HepG2 (cell line): ENCODE measurements around the gene KAT7. TPM values are rescaled to one million over a fixed set of nuclear protein-coding genes. Genes with fewer than 3 reads are reported as not detected.

Experiments used
- ATAC-seq: fragments of 200-7000 bp; cut with Tn5 transposase; 3 replicates; pipeline ENCODE4 v1.9.1; 2020; ENCODE audit warnings: mild to moderate bottlenecking, moderate library complexity
- BruUV-seq: library from RNA; stranded (reverse); fragments of 400-500 nt; replicated peaks from 2 replicates; lab custom pipeline; 2021; lab: Mats Ljungman, UMichigan
- CTCF ChIA-PET: fragments of 300-600 bp; formaldehyde crosslinking; extraction: SDS; loops from one replicate; lab custom pipeline; 2021; ENCODE audit warnings: low total read pairs, inconsistent platforms, low intra/inter-chr PET ratio; lab: Yijun Ruan, JAX
- POLR2A ChIA-PET: fragments of 350-600 bp; sonication (Branson Sonifier 250); formaldehyde crosslinking; loops from one replicate; lab custom pipeline; 2020; ENCODE audit warnings: antibody characterized with exemption, inconsistent platforms; lab: Yijun Ruan, JAX
- DNase-seq: peaks from one replicate; pipeline ENCODE4 v3.0.0-alpha.2; 2015; ENCODE audit warnings: low spot score
- FAIRE-seq: peaks from 3 replicates; lab custom pipeline; 2011; peaks lifted over from hg19 to GRCh38; lab: Jason Lieb, UNC
- H2AFZ ChIP-seq: one replicate; pipeline ENCODE4 v1.6.1; 2011; ENCODE audit warnings: low read length, inconsistent platforms
- H3K27ac ChIP-seq: fragments of 300-600 bp; 3 replicates; pipeline ENCODE4 v1.8.0; 2011; ENCODE audit warnings: mixed run types, mild to moderate bottlenecking, mixed read lengths, low read length, inconsistent platforms; ENCODE audit not compliant: insufficient read depth; ENCODE audit errors: extremely low read length
- H3K27me3 ChIP-seq, 2 experiments: fragments of 200-600 bp in 1 of 2; 2 replicates in 1 of 2; 3 replicates in 1 of 2; pipeline versions ENCODE4 v1.6.0 to v1.8.0; 2011; ENCODE audit warnings: low read length in 2 of 2, mild to moderate bottlenecking in 2 of 2, moderate library complexity in 2 of 2, inconsistent platforms in 1 of 2; ENCODE audit not compliant: insufficient read depth in 2 of 2, control insufficient read depth in 1 of 2
- H3K36me3 ChIP-seq, 2 experiments: fragments of 200-600 bp in 1 of 2; replicated peaks in 1 of 2; 2 replicates in 1 of 2; 3 replicates in 1 of 2; pipeline versions ENCODE4 v1.5.1 to v1.8.0; 2011; ENCODE audit warnings: low read length in 2 of 2, inconsistent platforms in 1 of 2; ENCODE audit not compliant: insufficient read depth in 2 of 2, control insufficient read depth in 1 of 2
- H3K4me1 ChIP-seq: 2 replicates; pipeline ENCODE4 v1.5.1; 2012; ENCODE audit warnings: low read length, inconsistent platforms; ENCODE audit not compliant: insufficient read depth
- H3K4me2 ChIP-seq: 2 replicates; pipeline ENCODE4 v1.6.0; 2011; ENCODE audit warnings: low read depth, low read length, inconsistent platforms
- H3K4me3 ChIP-seq, 3 experiments: fragments of 200-600 bp in 1 of 3; sonication (generic), shearing (Covaris generic) in 1 of 3; replicated peaks in 1 of 3; 2 replicates each; pipeline ENCODE4 v1.5.1; 2011 to 2016; ENCODE audit warnings: low read length in 3 of 3, inconsistent platforms in 2 of 3, low read depth in 2 of 3, mild to moderate bottlenecking in 2 of 3, control low read depth in 1 of 3, mixed read lengths in 1 of 3; ENCODE audit not compliant: insufficient read depth in 1 of 3
- H3K79me2 ChIP-seq: one replicate; pipeline ENCODE4 v1.6.1; 2011; ENCODE audit warnings: low read length, inconsistent platforms; ENCODE audit not compliant: insufficient read depth
- H3K9ac ChIP-seq: 2 replicates; pipeline ENCODE4 v1.6.0; 2011; ENCODE audit warnings: mild to moderate bottlenecking, low read depth, low read length, inconsistent platforms; ENCODE audit not compliant: insufficient read depth
- H3K9me3 ChIP-seq: 2 replicates; pipeline ENCODE4 v1.5.1; 2012; ENCODE audit warnings: mild to moderate bottlenecking, low read length
- H4K20me1 ChIP-seq: 2 replicates; pipeline ENCODE4 v1.6.0; 2011; ENCODE audit warnings: inconsistent platforms, mild to moderate bottlenecking, low read length, moderate library complexity; ENCODE audit not compliant: insufficient read depth
- CREB1 ChIP-seq, 2 experiments: fragments of 450-650 bp in 1 of 2; IDR thresholded peaks; 2 replicates each; pipeline ENCODE4 v1.6.1; 2016 to 2017; ENCODE audit warnings: control low read depth in 1 of 2, mild to moderate bottlenecking in 1 of 2, missing compliant biosample characterization in 1 of 2, missing genetic modification characterization in 1 of 2
- GABPA ChIP-seq, 2 experiments: IDR thresholded peaks; 2 replicates each; pipeline ENCODE4 v1.6.1; 2011 to 2016; ENCODE audit warnings: low read depth in 2 of 2, low read length in 1 of 2, missing biosample characterization in 1 of 2, missing genetic modification characterization in 1 of 2
- GABPB1 ChIP-seq: IDR thresholded peaks from 2 replicates; pipeline ENCODE4 v1.6.1; 2016; ENCODE audit warnings: mild to moderate bottlenecking, missing genetic modification reagents, moderate library complexity, missing compliant biosample characterization
- MAFK ChIP-seq, 2 experiments: IDR thresholded peaks in 1 of 2; conservative IDR thresholded peaks in 1 of 2; 2 replicates each; pipeline ENCODE4 v1.6.1; 2011; ENCODE audit warnings: improper control_type of control experiment in 2 of 2, low read length in 2 of 2
- MAZ ChIP-seq, 2 experiments: sonication (generic) in 1 of 2; formaldehyde crosslinking in 1 of 2; IDR thresholded peaks; 2 replicates each; pipeline versions ENCODE4 v1.5.0 to v1.6.1; 2012 to 2020; ENCODE audit warnings: low read depth in 2 of 2, mild to moderate bottlenecking in 2 of 2, borderline replicate concordance in 1 of 2, improper control_type of control experiment in 1 of 2, low read length in 1 of 2, missing genetic modification reagents in 1 of 2, moderate library complexity in 1 of 2
- MTA3 ChIP-seq: sonication (generic); formaldehyde crosslinking; IDR thresholded peaks from 2 replicates; pipeline ENCODE4 v1.4.0; 2020; ENCODE audit warnings: missing genetic modification reagents
- NFKBIZ ChIP-seq: IDR thresholded peaks from 2 replicates; pipeline ENCODE4 v1.6.1; 2018; ENCODE audit warnings: missing genetic modification reagents, missing compliant biosample characterization
- NRL ChIP-seq: sonication (generic); formaldehyde crosslinking; IDR thresholded peaks from 2 replicates; pipeline ENCODE4 v1.5.0; 2020; ENCODE audit warnings: missing genetic modification reagents, mild to moderate bottlenecking, moderate library complexity, borderline replicate concordance
- SIN3B ChIP-seq: fragments of 150-350 bp; IDR thresholded peaks from 2 replicates; pipeline ENCODE4 v1.6.1; 2014; ENCODE audit warnings: low read length
- SIX4 ChIP-seq: sonication (generic); formaldehyde crosslinking; IDR thresholded peaks from 2 replicates; pipeline ENCODE4 v1.4.0; 2020; ENCODE audit warnings: missing genetic modification reagents
- ZNF121 ChIP-seq: sonication (generic); formaldehyde crosslinking; IDR thresholded peaks from 2 replicates; pipeline ENCODE4 v1.5.0; 2020; ENCODE audit warnings: mild to moderate bottlenecking, missing genetic modification reagents
- ZNF160 ChIP-seq: sonication (generic); formaldehyde crosslinking; IDR thresholded peaks from 2 replicates; pipeline ENCODE4 v1.8.0; 2022; ENCODE audit warnings: mild to moderate bottlenecking, inconsistent platforms, missing genetic modification reagents
- ZNF333 ChIP-seq: sonication (generic); formaldehyde crosslinking; IDR thresholded peaks from 2 replicates; pipeline ENCODE4 v1.4.0; 2020; ENCODE audit warnings: mild to moderate bottlenecking, missing genetic modification reagents, borderline replicate concordance
- ZNF530 ChIP-seq: sonication (generic); formaldehyde crosslinking; IDR thresholded peaks from 2 replicates; pipeline ENCODE4 v1.5.0; 2020; ENCODE audit warnings: low read depth, mild to moderate bottlenecking, missing genetic modification reagents
- ZNF574 ChIP-seq: sonication (generic); formaldehyde crosslinking; IDR thresholded peaks from 2 replicates; pipeline ENCODE4 v1.4.0; 2020; ENCODE audit warnings: missing genetic modification reagents
- WGBS: methylation state at CpG from one replicate; pipeline ENCODE4 v1.1.6; 2017; ENCODE audit warnings: low lambda C conversion rate; 5-methylcytosine and 5-hydroxymethylcytosine counted together
- in situ Hi-C: cut with HindIII; loops from 2 replicates; pipeline ENCODE4 v1.10.0; 2017; ENCODE audit warnings: low pct_unique_long_range_greater_than_20kb; ENCODE audit not compliant: extremely low pct_ligation_motif_present
- intact Hi-C: fragments of 100-400 bp; cut with micrococcal nuclease; formaldehyde crosslinking; loops from one replicate; pipeline ENCODE4 v1.10.0; 2022; ENCODE audit not compliant: unreplicated experiment
- polyA plus RNA-seq, 8 experiments: library from polyadenylated mRNA; depleted of rRNA in 3 of 8; stranded (reverse) in 7 of 8; unstranded in 1 of 8; fragments of >200 nt; fragmentation: Illumina TruSeq in 4 of 8; extraction: Trizol in 4 of 8; gene quantifications; 2 replicates each; pipeline versions ENCODE4 v1.2.1 to v1.2.3, GENCODE V29; 2011 to 2016; ENCODE audit warnings: low read depth in 4 of 8, missing spikeins in 1 of 8, mixed read lengths in 1 of 8; ENCODE audit not compliant: insufficient read depth in 1 of 8
- total RNA-seq, 5 experiments: library from RNA; depleted of rRNA; stranded (reverse); fragments of >200 nt; fragmentation: Illumina TruSeq; extraction: Trizol; gene quantifications; 2 replicates each; pipeline ENCODE4 v1.2.3, GENCODE V29; 2016; ENCODE audit warnings: low read depth in 1 of 5
- TF ChIP-seq, protein P1 (sequence below): sonication (generic); formaldehyde crosslinking; IDR thresholded peaks from 2 replicates; pipeline ENCODE4 v1.4.0; 2020; ENCODE audit warnings: missing genetic modification reagents

Gene KAT7
- total and polyA plus RNA-seq, 2 of the 13 experiments (the other 11 are each of a cell fraction or from before 2014, with no cell fraction given), result 21.2 to 39.2 TPM

DNA sequence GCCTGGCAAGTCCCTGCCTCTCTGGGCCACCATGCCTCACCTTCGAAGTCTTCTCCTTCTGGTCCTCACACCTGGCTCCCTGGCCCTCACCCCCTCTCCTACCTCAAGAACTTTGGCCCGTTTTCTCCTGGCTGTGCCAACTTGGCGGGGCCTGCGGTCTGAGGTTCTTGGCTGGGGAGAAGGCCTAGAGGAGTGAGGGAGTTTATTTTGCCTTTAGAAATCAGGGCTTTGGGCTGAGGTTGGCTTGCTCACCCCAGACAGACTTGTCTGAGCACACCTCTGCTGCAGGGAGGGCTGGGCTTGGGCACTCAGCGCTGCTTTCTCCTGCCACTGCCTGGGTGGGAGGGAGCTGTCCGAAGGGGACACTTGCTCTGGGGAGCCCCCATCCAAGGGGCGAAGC, 82.7 kb downstream of the KAT7 start:
- H4K20me1 ChIP-seq, result no peaks in the 10 kb centered on the region
- H3K79me2 ChIP-seq, result no peaks in the 10 kb centered on the region
- intact Hi-C loops, result no loop called here
- no peak overlapping the region for H2AFZ ChIP-seq
- H3K27ac ChIP-seq, result no peak overlapping the region
- H3K4me3 ChIP-seq, result no peak overlapping the region
- ATAC-seq (no peak), DNase-seq (no peak)
- H3K27me3 ChIP-seq, result peaks cover 5 to 40% of the 10 kb centered on the region in 2 experiments; a peak in 4 of 5 replicates
- H3K4me2 ChIP-seq, result no peak overlapping the region
- in situ Hi-C loops, result no loop called here
- no peaks in the 10 kb centered on the region for H3K36me3 ChIP-seq
- ChIA-PET CTCF (no interaction called here), POLR2A (no interaction called here)
- H3K9me3 ChIP-seq, result no peaks in the 10 kb centered on the region
- peaks cover 3% of the 10 kb centered on the region for H3K4me1 ChIP-seq
- H3K9ac ChIP-seq, result no peak overlapping the region
- 34% methylated on average over 7 of the region's 7 CpGs for WGBS
- BruUV-seq, result no TSS peak
- TF ChIP-seq, protein P1, sequence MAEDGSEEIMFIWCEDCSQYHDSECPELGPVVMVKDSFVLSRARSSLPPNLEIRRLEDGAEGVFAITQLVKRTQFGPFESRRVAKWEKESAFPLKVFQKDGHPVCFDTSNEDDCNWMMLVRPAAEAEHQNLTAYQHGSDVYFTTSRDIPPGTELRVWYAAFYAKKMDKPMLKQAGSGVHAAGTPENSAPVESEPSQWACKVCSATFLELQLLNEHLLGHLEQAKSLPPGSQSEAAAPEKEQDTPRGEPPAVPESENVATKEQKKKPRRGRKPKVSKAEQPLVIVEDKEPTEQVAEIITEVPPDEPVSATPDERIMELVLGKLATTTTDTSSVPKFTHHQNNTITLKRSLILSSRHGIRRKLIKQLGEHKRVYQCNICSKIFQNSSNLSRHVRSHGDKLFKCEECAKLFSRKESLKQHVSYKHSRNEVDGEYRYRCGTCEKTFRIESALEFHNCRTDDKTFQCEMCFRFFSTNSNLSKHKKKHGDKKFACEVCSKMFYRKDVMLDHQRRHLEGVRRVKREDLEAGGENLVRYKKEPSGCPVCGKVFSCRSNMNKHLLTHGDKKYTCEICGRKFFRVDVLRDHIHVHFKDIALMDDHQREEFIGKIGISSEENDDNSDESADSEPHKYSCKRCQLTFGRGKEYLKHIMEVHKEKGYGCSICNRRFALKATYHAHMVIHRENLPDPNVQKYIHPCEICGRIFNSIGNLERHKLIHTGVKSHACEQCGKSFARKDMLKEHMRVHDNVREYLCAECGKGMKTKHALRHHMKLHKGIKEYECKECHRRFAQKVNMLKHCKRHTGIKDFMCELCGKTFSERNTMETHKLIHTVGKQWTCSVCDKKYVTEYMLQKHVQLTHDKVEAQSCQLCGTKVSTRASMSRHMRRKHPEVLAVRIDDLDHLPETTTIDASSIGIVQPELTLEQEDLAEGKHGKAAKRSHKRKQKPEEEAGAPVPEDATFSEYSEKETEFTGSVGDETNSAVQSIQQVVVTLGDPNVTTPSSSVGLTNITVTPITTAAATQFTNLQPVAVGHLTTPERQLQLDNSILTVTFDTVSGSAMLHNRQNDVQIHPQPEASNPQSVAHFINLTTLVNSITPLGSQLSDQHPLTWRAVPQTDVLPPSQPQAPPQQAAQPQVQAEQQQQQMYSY (CRISPR knock-in tag), result no peak
- no peak for TF ChIP-seq NRL (CRISPR knock-in tag)
- TF ChIP-seq ZNF333, result no peak
- no peak for TF ChIP-seq MAFK (conservative IDR thresholded peaks at IDR 0.05 in 1 of 2, IDR thresholded peaks at IDR 0.05 in 1 of 2; ENCODE audit: low read length in 2 of 2)
- TF ChIP-seq ZNF121 (CRISPR knock-in tag), result no peak
- TF ChIP-seq ZNF574 (CRISPR knock-in tag), result no peak
- no peak for TF ChIP-seq GABPB1 (CRISPR knock-in tag)
- TF ChIP-seq CREB1 (IDR thresholded peaks at IDR 0.05), result no peak
- TF ChIP-seq CREB1 (CRISPR knock-in tag; IDR thresholded peaks at IDR 0.05), result no peak
- TF ChIP-seq NFKBIZ, result no peak
- TF ChIP-seq GABPA (IDR thresholded peaks at IDR 0.05; ENCODE audit: low read depth, low read length), result no peak
- TF ChIP-seq GABPA (CRISPR knock-in tag; IDR thresholded peaks at IDR 0.05; ENCODE audit: low read depth), result no peak
- TF ChIP-seq MAZ (IDR thresholded peaks at IDR 0.05; ENCODE audit: borderline replicate concordance, low read depth, low read length), result no peak
- no peak for TF ChIP-seq MAZ (CRISPR knock-in tag; IDR thresholded peaks at IDR 0.05; ENCODE audit: low read depth)
- TF ChIP-seq ZNF160 (CRISPR knock-in tag), result no peak
- TF ChIP-seq SIX4, result no peak
- TF ChIP-seq ZNF530 (CRISPR knock-in tag), result no peak
- TF ChIP-seq MTA3 (CRISPR knock-in tag), result no peak
- no peak for TF ChIP-seq SIN3B
- TF ChIP-seq, all 625 proteins: peak for 0
- FAIRE-seq, result no peak
